Measurements from ENCODE around the gene RBKS. TPM values are rescaled to one million over a fixed set of nuclear protein-coding genes. Genes with fewer than 3 reads are reported as not detected.

Gene RBKS
- total and polyA plus RNA-seq, 3 experiments from 2014 or later = 2.1 to 4.7 (median 2.9) TPM

- Histone ChIP-seq H3K27ac (ENCODE audit: low read depth, low read length) (no peak overlapping the region), H3K4me3 (ENCODE audit: low read length) (no peak overlapping the region), H3K27me3 (ENCODE audit: insufficient read depth, low read length, poor library complexity, severe bottlenecking) (no peaks in the 10 kb centered on the region), H3K4me1 (ENCODE audit: insufficient read depth, low read length) (peaks cover 21% of the 10 kb centered on the region), H3K9me3 (ENCODE audit: low read length) (no peaks in the 10 kb centered on the region), H3K36me3 (ENCODE audit: insufficient read depth, low read length) (no peaks in the 10 kb centered on the region)
- peaks cover 8 to 10% (median 9%) of the 10 kb centered on the region in 3 donors for H3K36me3 Mint-ChIP-seq
- H3K4me3 Mint-ChIP-seq = no peak overlapping the region
- peaks cover 26 to 60% (median 38%) of the 10 kb centered on the region in 3 donors for H3K4me1 Mint-ChIP-seq
- CTCF ChIA-PET = no interaction called here
- POLR2A ChIA-PET = no interaction called here
- no peaks in the 10 kb centered on the region for H3K9me3 Mint-ChIP-seq
- no peak for DNase-seq
- peak overlapping the region in 5 of 8 donors; percentile 6 to 71 (median 52) for H3K27ac Mint-ChIP-seq
- no peaks in the 10 kb centered on the region for H3K27me3 Mint-ChIP-seq
Observed at GRCh38 chr2:27921880-27922547, 31.8 kb upstream of the RBKS start.

GRCh38 chr2:27921424-27921823 is 31.2 kb upstream of the RBKS start:
- Mint-ChIP-seq H3K4me1 (peaks cover 24 to 57% (median 35%) of the 10 kb centered on the region in 3 donors), H3K9me3 (no peaks in the 10 kb centered on the region), H3K36me3 (peaks cover 6 to 9% (median 6%) of the 10 kb centered on the region in 3 donors), H3K27me3 (no peaks in the 10 kb centered on the region), H3K27ac (peak overlapping the region in 3 of 8 donors; percentile 44 to 73 (median 52)), H3K4me3 (no peak overlapping the region)
- Histone ChIP-seq H3K9me3 (ENCODE audit: low read length) (no peaks in the 10 kb centered on the region), H3K27ac (ENCODE audit: low read depth, low read length) (no peak overlapping the region), H3K4me1 (ENCODE audit: insufficient read depth, low read length) (peaks cover 21% of the 10 kb centered on the region), H3K27me3 (ENCODE audit: insufficient read depth, low read length, poor library complexity, severe bottlenecking) (no peaks in the 10 kb centered on the region), H3K36me3 (ENCODE audit: insufficient read depth, low read length) (no peaks in the 10 kb centered on the region), H3K4me3 (ENCODE audit: low read length) (no peak overlapping the region)
- POLR2A ChIA-PET = interaction anchor here (2.1 kb wide), 1 partner anchor 31 kb away, joined by 7 read pairs; the partner anchor contains the start of genes BABAM2 and RBKS
- CTCF ChIA-PET = no interaction called here
- no peak for DNase-seq

GRCh38 chr2:27920148-27920885 is 30.1 kb upstream of the RBKS start:
- peak overlapping the region; percentile 57 for H3K27ac ChIP-seq (ENCODE audit: low read depth, low read length)
- H3K27ac Mint-ChIP-seq = peak overlapping the region; percentile 15 to 95 (median 62)
- no peaks in the 10 kb centered on the region for H3K27me3 Mint-ChIP-seq
- peak overlapping the region in 5 of 7 donors; percentile 19 to 57 (median 42) for H3K4me3 Mint-ChIP-seq
- H3K4me1 ChIP-seq (ENCODE audit: insufficient read depth, low read length) = peaks cover 21% of the 10 kb centered on the region
- ChIA-PET POLR2A (interaction anchor here (2.1 kb wide), 1 partner anchor 30 kb away, joined by 7 read pairs; the partner anchor contains the start of genes BABAM2 and RBKS), CTCF (no interaction called here)
- H3K4me3 ChIP-seq (ENCODE audit: low read length) = peak overlapping the region; percentile 23
- H3K36me3 ChIP-seq (ENCODE audit: insufficient read depth, low read length) = no peaks in the 10 kb centered on the region
- no peaks in the 10 kb centered on the region for H3K27me3 ChIP-seq (ENCODE audit: insufficient read depth, low read length, poor library complexity, severe bottlenecking)
- DNase-seq = peak in 2 of 5 donors; percentile 43 to 66
- H3K36me3 Mint-ChIP-seq = peaks cover 3 to 7% (median 6%) of the 10 kb centered on the region in 3 donors
- H3K4me1 Mint-ChIP-seq = peaks cover 16 to 47% (median 24%) of the 10 kb centered on the region in 3 donors
- no peaks in the 10 kb centered on the region for H3K9me3 Mint-ChIP-seq
- no peaks in the 10 kb centered on the region for H3K9me3 ChIP-seq (ENCODE audit: low read length)

DNA sequence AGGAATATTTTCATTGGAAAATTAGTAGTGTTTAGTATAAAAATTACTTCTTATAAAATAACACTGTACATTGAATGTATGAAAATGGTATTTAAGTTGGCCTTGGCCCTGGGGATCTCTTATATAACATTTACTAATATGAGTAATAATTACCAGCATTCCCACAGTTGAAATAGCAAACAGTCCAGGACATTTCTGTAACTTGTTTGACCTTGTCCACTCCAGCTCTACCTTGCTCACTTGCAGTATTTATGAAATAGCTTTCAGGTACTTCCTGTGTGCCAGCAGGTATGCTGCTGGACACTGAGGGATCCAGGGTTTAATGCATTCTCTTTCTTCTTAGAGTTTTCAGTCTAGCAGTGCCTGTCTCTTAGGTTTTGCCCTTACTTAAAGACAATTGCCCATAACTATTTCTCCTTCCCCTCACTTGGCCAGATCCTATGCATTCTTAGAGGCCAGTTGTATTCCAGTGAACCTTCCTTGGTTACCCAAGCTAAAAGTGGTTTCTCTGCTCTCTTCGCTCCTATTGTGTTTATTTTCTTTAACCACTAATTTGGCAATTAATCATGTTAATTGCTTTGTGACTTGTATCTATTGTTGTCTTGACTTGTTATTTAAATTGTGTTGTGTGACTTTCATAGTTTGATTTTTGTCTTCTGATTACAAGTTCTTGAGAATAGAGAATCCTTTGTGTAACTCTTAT is 26.3 kb upstream of the RBKS start:
- POLR2A ChIA-PET = no interaction called here
- Histone ChIP-seq H3K4me3 (ENCODE audit: low read length) (no peak overlapping the region), H3K4me1 (ENCODE audit: insufficient read depth, low read length) (peaks cover 17% of the 10 kb centered on the region), H3K36me3 (ENCODE audit: insufficient read depth, low read length) (no peaks in the 10 kb centered on the region), H3K9me3 (ENCODE audit: low read length) (no peaks in the 10 kb centered on the region), H3K27me3 (ENCODE audit: insufficient read depth, low read length, poor library complexity, severe bottlenecking) (no peaks in the 10 kb centered on the region), H3K27ac (ENCODE audit: low read depth, low read length) (no peak overlapping the region)
- peaks cover 0 to 17% (median 7%) of the 10 kb centered on the region in 3 donors for H3K36me3 Mint-ChIP-seq
- DNase-seq = no peak
- no peak overlapping the region for H3K4me3 Mint-ChIP-seq
- H3K4me1 Mint-ChIP-seq = peaks cover 18 to 43% (median 24%) of the 10 kb centered on the region in 3 donors
- no peak overlapping the region for H3K27ac Mint-ChIP-seq
- CTCF ChIA-PET = no interaction called here
- no peaks in the 10 kb centered on the region for H3K27me3 Mint-ChIP-seq
- H3K9me3 Mint-ChIP-seq = no peaks in the 10 kb centered on the region

GRCh38 chr2:27915874-27916273 is 25.7 kb upstream of the RBKS start:
- no peak overlapping the region for H3K4me3 Mint-ChIP-seq

DNA sequence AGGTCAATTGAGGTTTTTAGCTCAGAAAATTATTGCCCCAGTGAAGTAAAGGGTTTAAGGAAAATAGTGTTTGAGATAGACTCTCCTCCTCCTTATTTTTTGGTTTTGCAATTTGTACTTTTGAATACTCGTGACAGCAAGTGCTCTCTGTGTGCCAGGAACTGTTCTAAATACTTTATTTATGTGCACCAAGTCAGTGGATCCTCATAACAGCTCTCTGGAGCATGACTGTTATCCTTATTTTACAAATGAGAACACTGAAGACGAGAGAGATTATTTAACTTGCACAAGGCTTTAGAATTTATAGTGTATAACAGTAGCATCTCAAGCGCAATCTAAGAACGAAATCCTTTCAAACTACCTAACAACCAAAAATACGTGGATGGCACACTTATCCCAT is 25.0 kb upstream of the RBKS start:
- no peaks in the 10 kb centered on the region for H3K9me3 Mint-ChIP-seq
- no peaks in the 10 kb centered on the region for H3K27me3 ChIP-seq (ENCODE audit: insufficient read depth, low read length, poor library complexity, severe bottlenecking)
- H3K4me3 ChIP-seq (ENCODE audit: low read length) = no peak overlapping the region
- H3K27ac ChIP-seq (ENCODE audit: low read depth, low read length) = no peak overlapping the region
- H3K4me3 Mint-ChIP-seq = no peak overlapping the region
- H3K4me1 ChIP-seq (ENCODE audit: insufficient read depth, low read length) = peaks cover 8% of the 10 kb centered on the region
- H3K9me3 ChIP-seq (ENCODE audit: low read length) = no peaks in the 10 kb centered on the region
- no peaks in the 10 kb centered on the region for H3K36me3 ChIP-seq (ENCODE audit: insufficient read depth, low read length)
- H3K27me3 Mint-ChIP-seq = no peaks in the 10 kb centered on the region
- H3K4me1 Mint-ChIP-seq = peaks cover 14 to 40% (median 22%) of the 10 kb centered on the region in 3 donors
- peaks cover 4 to 19% (median 11%) of the 10 kb centered on the region in 3 donors for H3K36me3 Mint-ChIP-seq
- DNase-seq = no peak
- CTCF ChIA-PET = no interaction called here
- POLR2A ChIA-PET = interaction anchor here (0.7 kb wide), 1 partner anchor 1199 kb away, joined by 3 read pairs; no protein-coding TSS in a partner anchor
- H3K27ac Mint-ChIP-seq = no peak overlapping the region

More at GRCh38 chr2:27915874-27916273, 25.7 kb upstream of the RBKS start:
- ChIA-PET POLR2A (no interaction called here), CTCF (no interaction called here)
- no peaks in the 10 kb centered on the region for H3K27me3 Mint-ChIP-seq
- peaks cover 4 to 19% (median 10%) of the 10 kb centered on the region in 3 donors for H3K36me3 Mint-ChIP-seq
- H3K27ac Mint-ChIP-seq = no peak overlapping the region
- no peak overlapping the region for H3K4me3 ChIP-seq (ENCODE audit: low read length)
- H3K9me3 Mint-ChIP-seq = no peaks in the 10 kb centered on the region
- H3K36me3 ChIP-seq (ENCODE audit: insufficient read depth, low read length) = no peaks in the 10 kb centered on the region
- peaks cover 20 to 46% (median 27%) of the 10 kb centered on the region in 3 donors for H3K4me1 Mint-ChIP-seq
- no peak for DNase-seq
- H3K9me3 ChIP-seq (ENCODE audit: low read length) = no peaks in the 10 kb centered on the region
- H3K27ac ChIP-seq (ENCODE audit: low read depth, low read length) = no peak overlapping the region
- H3K27me3 ChIP-seq (ENCODE audit: insufficient read depth, low read length, poor library complexity, severe bottlenecking) = no peaks in the 10 kb centered on the region
- H3K4me1 ChIP-seq (ENCODE audit: insufficient read depth, low read length) = peaks cover 15% of the 10 kb centered on the region

GRCh38 chr2:27914805-27915175 is 24.6 kb upstream of the RBKS start:
- no peaks in the 10 kb centered on the region for H3K27me3 ChIP-seq (ENCODE audit: insufficient read depth, low read length, poor library complexity, severe bottlenecking)
- Mint-ChIP-seq H3K4me3 (no peak overlapping the region), H3K9me3 (no peaks in the 10 kb centered on the region), H3K27ac (peak overlapping the region in 2 of 8 donors; percentile 61 to 80), H3K4me1 (peaks cover 10 to 38% (median 18%) of the 10 kb centered on the region in 3 donors), H3K27me3 (no peaks in the 10 kb centered on the region), H3K36me3 (peaks cover 4 to 19% (median 11%) of the 10 kb centered on the region in 3 donors)
- DNase-seq = no peak
- H3K27ac ChIP-seq (ENCODE audit: low read depth, low read length) = no peak overlapping the region
- H3K4me3 ChIP-seq (ENCODE audit: low read length) = no peak overlapping the region
- ChIA-PET CTCF (no interaction called here), POLR2A (interaction anchor here (0.7 kb wide), 1 partner anchor 1200 kb away, joined by 3 read pairs; no protein-coding TSS in a partner anchor)
- no peaks in the 10 kb centered on the region for H3K36me3 ChIP-seq (ENCODE audit: insufficient read depth, low read length)
- peaks cover 4% of the 10 kb centered on the region for H3K4me1 ChIP-seq (ENCODE audit: insufficient read depth, low read length)
- H3K9me3 ChIP-seq (ENCODE audit: low read length) = no peaks in the 10 kb centered on the region

Data from CD8-positive, alpha-beta memory T cell (primary cell).